Measurements from ENCODE around the gene UGT1A3.

Gene UGT1A3

DNA sequence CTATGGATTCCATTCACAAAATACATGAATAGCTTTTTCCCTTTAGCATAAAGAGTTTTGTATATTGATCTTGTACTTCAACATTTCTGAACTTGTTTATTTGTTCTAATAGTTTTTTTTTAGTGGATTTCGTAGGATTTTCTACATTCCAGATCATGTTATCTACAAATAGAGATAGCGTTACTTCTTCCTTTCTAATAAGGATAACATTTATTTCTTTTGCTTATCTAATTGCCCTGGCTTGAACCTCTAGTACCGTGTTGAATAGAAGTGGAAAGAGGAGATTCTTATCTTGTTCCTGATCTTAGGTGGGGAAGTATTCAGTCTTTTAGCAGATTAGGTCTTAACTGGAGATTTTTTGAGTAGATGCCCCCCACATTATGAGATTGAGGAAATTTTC lies 26.6 kb upstream of the UGT1A3 start:
- Histone ChIP-seq H3K4me2 (no peak overlapping the region), H4K20me1 (ENCODE audit: insufficient read depth) (no peaks in the 10 kb centered on the region), H3K9ac (no peak overlapping the region), H3K4me3 (IDR thresholded peaks at IDR 0.05; ENCODE audit: insufficient read depth, low read depth, low read length) (no peak overlapping the region), H3K36me3 (ENCODE audit: insufficient read depth) (no peaks in the 10 kb centered on the region; the same call in 1 of the 2 replicates), H3K4me1 (ENCODE audit: low read depth, poor library complexity, severe bottlenecking) (no peaks in the 10 kb centered on the region), H3K27ac (no peak overlapping the region), H2AFZ (ENCODE audit: low read depth) (no peak overlapping the region), H3K27me3 (ENCODE audit: insufficient read depth, low read depth) (no peaks in the 10 kb centered on the region), H3K79me2 (ENCODE audit: insufficient read depth, low read depth) (no peaks in the 10 kb centered on the region)
- TF ChIP-seq, protein P1, sequence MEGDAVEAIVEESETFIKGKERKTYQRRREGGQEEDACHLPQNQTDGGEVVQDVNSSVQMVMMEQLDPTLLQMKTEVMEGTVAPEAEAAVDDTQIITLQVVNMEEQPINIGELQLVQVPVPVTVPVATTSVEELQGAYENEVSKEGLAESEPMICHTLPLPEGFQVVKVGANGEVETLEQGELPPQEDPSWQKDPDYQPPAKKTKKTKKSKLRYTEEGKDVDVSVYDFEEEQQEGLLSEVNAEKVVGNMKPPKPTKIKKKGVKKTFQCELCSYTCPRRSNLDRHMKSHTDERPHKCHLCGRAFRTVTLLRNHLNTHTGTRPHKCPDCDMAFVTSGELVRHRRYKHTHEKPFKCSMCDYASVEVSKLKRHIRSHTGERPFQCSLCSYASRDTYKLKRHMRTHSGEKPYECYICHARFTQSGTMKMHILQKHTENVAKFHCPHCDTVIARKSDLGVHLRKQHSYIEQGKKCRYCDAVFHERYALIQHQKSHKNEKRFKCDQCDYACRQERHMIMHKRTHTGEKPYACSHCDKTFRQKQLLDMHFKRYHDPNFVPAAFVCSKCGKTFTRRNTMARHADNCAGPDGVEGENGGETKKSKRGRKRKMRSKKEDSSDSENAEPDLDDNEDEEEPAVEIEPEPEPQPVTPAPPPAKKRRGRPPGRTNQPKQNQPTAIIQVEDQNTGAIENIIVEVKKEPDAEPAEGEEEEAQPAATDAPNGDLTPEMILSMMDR (conservative IDR thresholded peaks at IDR 0.05; ENCODE audit: low read depth, low read length) = no peak

DNA sequence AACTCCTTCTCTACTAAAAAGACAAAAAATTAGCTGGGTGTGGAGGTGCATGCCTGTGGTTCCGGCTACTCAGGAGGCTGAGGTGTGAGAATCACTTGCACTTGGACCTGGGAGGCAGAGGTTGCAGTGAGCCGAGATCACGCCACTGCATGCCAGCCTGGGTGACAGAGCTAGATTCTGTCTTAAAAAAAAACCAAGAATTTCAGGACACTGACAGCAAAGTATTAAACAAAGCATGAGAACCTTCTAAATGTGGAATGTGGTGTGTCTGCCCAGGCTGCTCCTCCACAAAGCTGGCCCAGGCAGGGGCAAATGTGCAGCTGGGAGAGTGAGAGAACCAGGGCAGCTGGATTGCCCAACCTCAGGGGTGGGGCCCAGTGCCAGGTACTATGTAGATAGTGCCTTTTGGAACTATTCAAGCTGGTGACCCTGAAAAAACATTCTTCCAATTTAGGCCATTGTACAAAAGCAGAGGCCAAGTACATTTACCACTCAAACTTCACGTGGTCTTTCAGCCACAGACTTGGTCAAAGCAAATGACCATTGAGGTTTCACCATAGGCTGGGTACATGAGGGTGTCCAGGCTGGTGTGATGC lies 22.8 kb upstream of the UGT1A3 start:
- TF ChIP-seq, protein P1 (conservative IDR thresholded peaks at IDR 0.05; ENCODE audit: low read depth, low read length) = no peak
- Histone ChIP-seq H3K4me3 (IDR thresholded peaks at IDR 0.05; ENCODE audit: insufficient read depth, low read depth, low read length) (no peak overlapping the region), H3K79me2 (ENCODE audit: insufficient read depth, low read depth) (no peaks in the 10 kb centered on the region), H3K9ac (no peak overlapping the region), H3K27ac (no peak overlapping the region), H3K4me2 (no peak overlapping the region), H2AFZ (ENCODE audit: low read depth) (no peak overlapping the region), H3K36me3 (ENCODE audit: insufficient read depth) (no peaks in the 10 kb centered on the region), H3K4me1 (ENCODE audit: low read depth, poor library complexity, severe bottlenecking) (no peaks in the 10 kb centered on the region), H4K20me1 (ENCODE audit: insufficient read depth) (no peaks in the 10 kb centered on the region), H3K27me3 (ENCODE audit: insufficient read depth, low read depth) (no peaks in the 10 kb centered on the region)

- Histone ChIP-seq H3K79me2 (ENCODE audit: insufficient read depth, low read depth) (no peaks in the 10 kb centered on the region), H3K4me3 (IDR thresholded peaks at IDR 0.05; ENCODE audit: insufficient read depth, low read depth, low read length) (no peak overlapping the region), H3K36me3 (ENCODE audit: insufficient read depth) (no peaks in the 10 kb centered on the region), H4K20me1 (ENCODE audit: insufficient read depth) (no peaks in the 10 kb centered on the region), H3K27me3 (ENCODE audit: insufficient read depth, low read depth) (no peaks in the 10 kb centered on the region), H3K4me2 (no peak overlapping the region), H2AFZ (ENCODE audit: low read depth) (no peak overlapping the region), H3K9ac (no peak overlapping the region), H3K4me1 (ENCODE audit: low read depth, poor library complexity, severe bottlenecking) (no peaks in the 10 kb centered on the region), H3K27ac (no peak overlapping the region)
- TF ChIP-seq, protein P1 (conservative IDR thresholded peaks at IDR 0.05; ENCODE audit: low read depth, low read length) = no peak
Observed at GRCh38 chr2:233706720-233707119, 22.1 kb upstream of the UGT1A3 start.

DNA sequence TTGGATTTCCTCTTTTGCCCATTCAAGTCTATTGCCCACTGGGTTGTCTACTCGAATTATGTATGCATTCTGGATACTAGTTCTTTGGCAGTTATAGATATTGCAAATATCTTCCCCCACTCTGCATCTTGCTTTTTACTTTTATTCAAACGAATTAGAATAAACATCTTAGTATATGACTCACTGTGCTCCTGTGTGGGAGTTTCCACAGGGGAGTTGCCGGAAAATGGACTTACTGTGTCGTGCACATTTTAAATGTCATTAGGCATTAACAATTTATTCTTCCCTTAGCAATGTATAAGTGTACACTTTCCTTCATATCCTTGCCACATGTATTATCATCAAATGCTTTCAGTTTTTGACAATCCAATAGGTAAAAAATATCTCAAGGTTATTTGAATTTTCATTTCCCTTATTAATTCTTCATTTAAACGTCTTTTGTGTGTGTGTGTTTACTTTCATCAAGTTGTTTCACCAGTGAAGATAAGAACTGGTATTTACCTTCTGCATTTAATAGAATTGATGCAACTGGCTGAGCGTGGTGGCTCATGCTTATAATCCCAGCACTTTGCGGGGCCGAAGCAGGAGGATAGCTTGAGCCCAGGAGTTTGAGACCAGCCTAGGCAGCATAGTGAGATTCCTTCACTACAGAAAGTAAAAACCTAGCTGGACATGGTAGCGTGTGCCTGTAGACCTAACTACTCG lies 20.8 kb upstream of the UGT1A3 start:
- no peak overlapping the region for H3K9ac ChIP-seq
- no peak overlapping the region for H3K27ac ChIP-seq
- no peak overlapping the region for H3K4me3 ChIP-seq (IDR thresholded peaks at IDR 0.05; ENCODE audit: insufficient read depth, low read depth, low read length)
- H3K27me3 ChIP-seq (ENCODE audit: insufficient read depth, low read depth) = no peaks in the 10 kb centered on the region
- H2AFZ ChIP-seq (ENCODE audit: low read depth) = no peak overlapping the region
- no peaks in the 10 kb centered on the region for H4K20me1 ChIP-seq (ENCODE audit: insufficient read depth)
- no peak overlapping the region for H3K4me2 ChIP-seq
- no peaks in the 10 kb centered on the region for H3K36me3 ChIP-seq (ENCODE audit: insufficient read depth)
- TF ChIP-seq, protein P1 (conservative IDR thresholded peaks at IDR 0.05; ENCODE audit: low read depth, low read length) = no peak
- no peaks in the 10 kb centered on the region for H3K4me1 ChIP-seq (ENCODE audit: low read depth, poor library complexity, severe bottlenecking)
- H3K79me2 ChIP-seq (ENCODE audit: insufficient read depth, low read depth) = no peaks in the 10 kb centered on the region

Data from KMS-11 (cell line).